ENCODE data around the gene ARL13B.
"Not testable (repeated sequence)": the region's sequence is repeated elsewhere in the genome, so short reads cannot be mapped to it uniquely, and the experiment has no call there.

Gene ARL13B

GRCh38 chr3:93979850-93980676 is at the start of gene ARL13B:
Gene ARL13B, plus strand, starts transcription at chr3:93980155. Its CDS starts 269 bp downstream, at chr3:93980424.
- Histone ChIP-seq H3K4me3 (peak within 1 kb of the TSS; percentile 71 to 96 (median 78)), H3K27ac (peak within 1 kb of the TSS; percentile 37 to 98 (median 86))

- Histone ChIP-seq H3K27ac (no peak overlapping the region), H3K4me3 (no peak overlapping the region)
Measured at GRCh38 chr3:93931597-93932229, 48.2 kb upstream of the ARL13B start.

GRCh38 chr3:93934366-93935046 is 45.4 kb upstream of the ARL13B start:
- Histone ChIP-seq H3K27ac (no peak overlapping the region), H3K4me3 (no peak overlapping the region)

GRCh38 chr3:93936549-93936948 is 43.4 kb upstream of the ARL13B start:
- H3K4me3 ChIP-seq = no peak overlapping the region
- H3K27ac ChIP-seq = no peak overlapping the region

- H3K27ac ChIP-seq, H3K4me3 ChIP-seq: not testable (repeated sequence)
Measured at GRCh38 chr3:93937485-93937884, 42.5 kb upstream of the ARL13B start.

- not testable (repeated sequence) for H3K4me3 ChIP-seq, H3K27ac ChIP-seq
Measured at GRCh38 chr3:93949958-93950357, 30.0 kb upstream of the ARL13B start.

GRCh38 chr3:93961026-93961425 is 18.9 kb upstream of the ARL13B start:
- H3K4me3 ChIP-seq = no peak overlapping the region
- no peak overlapping the region for H3K27ac ChIP-seq

GRCh38 chr3:93961489-93961888 is 18.5 kb upstream of the ARL13B start:
- Histone ChIP-seq H3K4me3 (no peak overlapping the region), H3K27ac (no peak overlapping the region)

GRCh38 chr3:93962798-93963197 is 17.2 kb upstream of the ARL13B start:
- H3K27ac ChIP-seq = no peak overlapping the region
- H3K4me3 ChIP-seq = no peak overlapping the region

- H3K4me3 ChIP-seq, H3K27ac ChIP-seq: not testable (repeated sequence)
Measured at GRCh38 chr3:93965106-93965505, 14.8 kb upstream of the ARL13B start.

- Histone ChIP-seq H3K4me3 (no peak overlapping the region), H3K27ac (peak overlapping the region in 1 of 21 experiments; percentile 46)
Measured at GRCh38 chr3:93969443-93969842, 10.5 kb upstream of the ARL13B start.

GRCh38 chr3:93969997-93970396 is 10.0 kb upstream of the ARL13B start:
- no peak overlapping the region for H3K4me3 ChIP-seq
- H3K27ac ChIP-seq = peak overlapping the region in 1 of 21 experiments; percentile 46

- Histone ChIP-seq H3K27ac (peak within 1 kb of the TSS; percentile 52 to 95 (median 85)), H3K4me3 (peak within 1 kb of the TSS; percentile 35 to 65 (median 47))
Measured at GRCh38 chr3:93973131-93974126, 6.5 kb upstream of the ARL13B start, which contains the start of gene PROS1. Gene PROS1, minus strand, starts transcription at chr3:93973896. Its CDS starts 147 bp downstream, at chr3:93973749.

- Histone ChIP-seq H3K4me3 (no peak overlapping the region), H3K27ac (no peak overlapping the region)
Measured at GRCh38 chr3:93981649-93982048, 1.7 kb downstream of the ARL13B start.

GRCh38 chr3:93983408-93983807 is 3.5 kb downstream of the ARL13B start:
- H3K27ac ChIP-seq = no peak overlapping the region

GRCh38 chr3:93984618-93985017 is 4.7 kb downstream of the ARL13B start:
- H3K27ac ChIP-seq = no peak overlapping the region
- H3K4me3 ChIP-seq = no peak overlapping the region

More at GRCh38 chr3:93983408-93983807, 3.5 kb downstream of the ARL13B start:
- H3K4me3 ChIP-seq = no peak overlapping the region

- no peak overlapping the region for H3K4me3 ChIP-seq
- H3K27ac ChIP-seq = no peak overlapping the region
Measured at GRCh38 chr3:93988283-93988682, 8.3 kb downstream of the ARL13B start.

GRCh38 chr3:93988764-93989163 is 8.8 kb downstream of the ARL13B start:
- Histone ChIP-seq H3K4me3 (no peak overlapping the region), H3K27ac (no peak overlapping the region)

GRCh38 chr3:93989241-93989640 is 9.3 kb downstream of the ARL13B start:
- Histone ChIP-seq H3K4me3 (no peak overlapping the region), H3K27ac (no peak overlapping the region)
